K562 (cell line): ENCODE data around the gene CACNA2D4. TPM values are rescaled to one million over a fixed set of nuclear protein-coding genes. Genes with fewer than 3 reads are reported as not detected.

ENCODE experiments used
- ATAC-seq: fragments of 200-7000 bp; cut with Tn5 transposase; 3 replicates; pipeline ENCODE4 v1.9.1; 2020; ENCODE audit warnings: moderate library complexity
- BruUV-seq: library from RNA; stranded (reverse); fragments of 400-500 nt; replicated peaks from 2 replicates; lab custom pipeline; 2021; lab: Mats Ljungman, UMichigan
- CTCF ChIA-PET: fragments of 300-600 bp; formaldehyde crosslinking; extraction: SDS; loops from one replicate; lab custom pipeline; 2021; ENCODE audit warnings: low intra/inter-chr PET ratio; lab: Yijun Ruan, JAX
- POLR2A ChIA-PET: fragments of 300-600, 350-650 bp; sonication (Branson Sonifier 250); formaldehyde crosslinking; extraction: SDS; loops from one replicate; lab custom pipeline; 2021; ENCODE audit warnings: antibody characterized with exemption, inconsistent platforms; lab: Yijun Ruan, JAX
- DNase-seq, 4 experiments: peaks; one replicate each; pipeline versions ENCODE4 v3.0.0 to v3.0.0-alpha.2; 2011 to 2018; ENCODE audit warnings: low spot score in 3 of 4, mixed read lengths in 3 of 4; ENCODE audit errors: extremely low read depth in 1 of 4
- FAIRE-seq: peaks from 2 replicates; lab custom pipeline; 2011; peaks lifted over from hg19 to GRCh38; lab: Jason Lieb, UNC
- H2AFZ ChIP-seq: 2 replicates; pipeline ENCODE4 v1.6.0; 2011; ENCODE audit warnings: low read depth, low read length, control low read depth, inconsistent platforms
- H3K27ac ChIP-seq: fragments of 200-600 bp; 3 replicates; pipeline ENCODE4 v1.8.0; 2011; ENCODE audit warnings: low read depth, mild to moderate bottlenecking, control low read depth, inconsistent platforms, low read length, moderate library complexity, mixed read lengths; ENCODE audit errors: extremely low read depth
- H3K27me3 ChIP-seq, 2 experiments: fragments of 300-600 bp in 1 of 2; 2 replicates in 1 of 2; 3 replicates in 1 of 2; pipeline versions ENCODE4 v1.6.0 to v1.8.0; 2011; ENCODE audit warnings: inconsistent platforms in 2 of 2, low read length in 2 of 2, mild to moderate bottlenecking in 1 of 2, mixed read lengths in 1 of 2, moderate library complexity in 1 of 2; ENCODE audit not compliant: control insufficient read depth in 2 of 2, insufficient read depth in 2 of 2
- H3K36me3 ChIP-seq: fragments of 300-600 bp; 3 replicates; pipeline ENCODE4 v1.8.0; 2011; ENCODE audit warnings: mild to moderate bottlenecking, low read length, inconsistent platforms; ENCODE audit not compliant: control insufficient read depth, insufficient read depth
- H3K4me1 ChIP-seq, 2 experiments: fragments of 200-600 bp in 1 of 2; replicated peaks in 1 of 2; 2 replicates in 1 of 2; 3 replicates in 1 of 2; pipeline versions ENCODE4 v1.5.1 to v1.8.0; 2011; ENCODE audit warnings: inconsistent platforms in 2 of 2, low read length in 2 of 2, mild to moderate bottlenecking in 1 of 2, mixed read lengths in 1 of 2, moderate library complexity in 1 of 2; ENCODE audit not compliant: control insufficient read depth in 2 of 2, insufficient read depth in 2 of 2
- H3K4me2 ChIP-seq: 2 replicates; pipeline ENCODE4 v1.6.1; 2011; ENCODE audit warnings: low read length, control low read depth, inconsistent platforms, mixed read lengths; ENCODE audit not compliant: insufficient read depth
- H3K4me3 ChIP-seq: fragments of 200-600 bp; sonication (generic), shearing (Covaris generic); 2 replicates; pipeline ENCODE4 v1.5.1; 2016; ENCODE audit warnings: control low read depth, inconsistent platforms
- H3K79me2 ChIP-seq: fragments of 200-600 bp; 3 replicates; pipeline ENCODE4 v1.8.0; 2011; ENCODE audit warnings: low read length, inconsistent platforms; ENCODE audit not compliant: control insufficient read depth, insufficient read depth
- H3K9ac ChIP-seq, 2 experiments: 2 replicates each; pipeline versions ENCODE4 v1.6.0 to v1.6.1; 2011; ENCODE audit warnings: low read depth in 2 of 2, low read length in 2 of 2, control low read depth in 1 of 2, inconsistent platforms in 1 of 2, mild to moderate bottlenecking in 1 of 2, mixed read lengths in 1 of 2; ENCODE audit not compliant: insufficient read depth in 1 of 2
- H3K9me1 ChIP-seq: one replicate; pipeline ENCODE4 v1.6.0; 2011; ENCODE audit warnings: inconsistent platforms, mild to moderate bottlenecking, low read length, moderate library complexity; ENCODE audit not compliant: control insufficient read depth, insufficient read depth
- H3K9me3 ChIP-seq: replicated peaks from 2 replicates; pipeline ENCODE4 v1.5.1; 2011; ENCODE audit warnings: low read depth, low read length, inconsistent platforms; ENCODE audit not compliant: control insufficient read depth, insufficient read depth
- H4K20me1 ChIP-seq: replicated peaks from 2 replicates; pipeline ENCODE4 v1.6.1; 2011; ENCODE audit warnings: low read length, inconsistent platforms, mixed read lengths; ENCODE audit not compliant: control insufficient read depth, insufficient read depth
- ATF3 ChIP-seq, 2 experiments: fragments of 450-650 bp in 1 of 2; sonication (generic) in 1 of 2; formaldehyde crosslinking in 1 of 2; IDR thresholded peaks in 1 of 2; conservative IDR thresholded peaks in 1 of 2; 2 replicates each; pipeline versions ENCODE4 v1.6.1 to v1.8.1; 2016 to 2023; ENCODE audit warnings: mild to moderate bottlenecking in 2 of 2, moderate library complexity in 2 of 2, inconsistent platforms in 1 of 2, missing genetic modification reagents in 1 of 2
- CSDE1 ChIP-seq, 2 experiments: fragments of 450-650 bp; IDR thresholded peaks; 2 replicates each; pipeline ENCODE4 v1.6.1; 2016; ENCODE audit warnings: mild to moderate bottlenecking in 1 of 2
- MAX ChIP-seq: sonication (generic); formaldehyde crosslinking; IDR thresholded peaks from 2 replicates; pipeline ENCODE4 v1.9.0; 2022; ENCODE audit warnings: mild to moderate bottlenecking, missing genetic modification reagents
- NR2C2 ChIP-seq, 2 experiments: fragments of 200-800 bp in 1 of 2; sonication (Bioruptor generic) in 1 of 2; sonication (generic) in 1 of 2; formaldehyde crosslinking in 1 of 2; IDR thresholded peaks; 2 replicates each; pipeline versions ENCODE4 v1.6.1 to v1.8.0; 2016 to 2022; ENCODE audit warnings: mild to moderate bottlenecking in 1 of 2, missing compliant biosample characterization in 1 of 2, missing genetic modification characterization in 1 of 2, missing genetic modification reagents in 1 of 2
- POLR2B ChIP-seq: fragments of 450-650 bp; IDR thresholded peaks from 2 replicates; pipeline ENCODE4 v1.6.1; 2018; ENCODE audit warnings: low read depth; ENCODE audit not compliant: partially characterized antibody
- ZBTB7A ChIP-seq: IDR thresholded peaks from 2 replicates; pipeline ENCODE4 v1.6.1; 2011; ENCODE audit warnings: low read depth, mild to moderate bottlenecking, low read length, moderate library complexity, borderline replicate concordance; ENCODE audit not compliant: control insufficient read depth
- ZNF639 ChIP-seq, 2 experiments: fragments of 200-800 bp in 1 of 2; sonication (Bioruptor generic) in 1 of 2; sonication (generic) in 1 of 2; formaldehyde crosslinking in 1 of 2; IDR thresholded peaks in 1 of 2; conservative IDR thresholded peaks in 1 of 2; 2 replicates each; pipeline versions ENCODE4 v1.5.0 to v1.6.1; 2016 to 2020; ENCODE audit warnings: missing compliant biosample characterization in 1 of 2, missing genetic modification characterization in 1 of 2, missing genetic modification reagents in 1 of 2
- WGBS: fragments of 100-300 bp; shearing (Covaris generic); methylation state at CpG from one replicate; pipeline ENCODE4 v1.1.6; 2016; ENCODE audit warnings: low coverage, mixed read lengths; ENCODE audit not compliant: insufficient coverage; ENCODE audit errors: missing lambda C conversion rate; 5-methylcytosine and 5-hydroxymethylcytosine counted together
- in situ Hi-C: fragments of 300-500 bp; cut with MboI; formaldehyde crosslinking; loops from 4 replicates; pipeline ENCODE4 v1.15.0; 2018; ENCODE audit warnings: inconsistent platforms, mixed read lengths
- intact Hi-C: fragments of 100-400 bp; cut with micrococcal nuclease; formaldehyde crosslinking; loops from 2 replicates; pipeline ENCODE4 v1.14.2; 2022
- polyA plus RNA-seq, 8 experiments: library from polyadenylated mRNA; depleted of rRNA in 4 of 8; stranded (reverse) in 5 of 8; unstranded in 3 of 8; fragments of >200 nt; fragmentation: Nextera tagmentation in 2 of 8; fragmentation: Illumina TruSeq in 1 of 8; extraction: Ambion mirVana in 2 of 8; extraction: Trizol in 1 of 8; gene quantifications; 2 replicates each; pipeline versions ENCODE4 v1.2.1 to v1.2.3, GENCODE V29; 2011 to 2014; ENCODE audit warnings: inconsistent platforms in 1 of 8, missing spikeins in 1 of 8
- total RNA-seq, 7 experiments: library from RNA; depleted of rRNA in 6 of 7; stranded (reverse); fragments of >200 nt in 6 of 7; fragmentation: Illumina TruSeq in 2 of 7; extraction: Trizol in 2 of 7; gene quantifications; 2 replicates each; pipeline versions ENCODE4 v1.2.1 to v1.2.3, GENCODE V29; 2011 to 2021; ENCODE audit warnings: low replicate concordance in 1 of 7

The CACNA2D4 gene
- total and polyA plus RNA-seq, 9 of the 15 experiments (the other 6 are each of a cell fraction or from before 2014, with no cell fraction given): 0.04 to 0.69 (median 0.40) TPM; not detected in 3

- TF ChIP-seq POLR2B (no peak), ZBTB7A (no peak), ATF3 (IDR thresholded peaks at IDR 0.05) (peak; percentile 66), ATF3 (CRISPR knock-in tag; conservative IDR thresholded peaks at IDR 0.05) (no peak)
Measured at GRCh38 chr12:1810201-1810930, 108.1 kb downstream of the CACNA2D4 start (continued).

- peaks cover 34 to 35% of the 10 kb centered on the region in 2 experiments for H3K4me1 ChIP-seq
- DNase-seq (peak in 3 of 4 experiments; percentile 17 to 35 (median 25)), FAIRE-seq (no peak)
- in situ Hi-C loops: no loop called here
- 0 out of 2 replicates have a peak overlapping the region, but pooled peaks have one; percentile 37 for H3K4me2 ChIP-seq
- H3K4me3 ChIP-seq: no peak overlapping the region
- CTCF ChIA-PET: no interaction called here
- H3K9me3 ChIP-seq: no peaks in the 10 kb centered on the region
- intact Hi-C loops: loop anchor here (10.0 kb wide), 1 partner anchor 105 kb away; the partner anchor contains the start of gene CACNA2D4
- no peaks in the 10 kb centered on the region for H3K79me2 ChIP-seq
- H3K9me1 ChIP-seq: no peaks in the 10 kb centered on the region
- POLR2A ChIA-PET: interaction anchor here (0.6 kb wide), 1 partner anchor 211 kb away, joined by 3 read pairs; no protein-coding TSS in a partner anchor
- no peak overlapping the region for H3K27ac ChIP-seq
- H3K36me3 ChIP-seq: no peaks in the 10 kb centered on the region
- 51% methylated on average over 9 of the region's 13 CpGs for WGBS
- peak overlapping the region; percentile 51 for H2AFZ ChIP-seq
- no TSS peak for BruUV-seq
- peak overlapping the region in 1 of 2 experiments; percentile 61; a peak in 1 of 4 replicates for H3K9ac ChIP-seq
- peaks cover 0 to 14% of the 10 kb centered on the region in 2 experiments; a peak in 2 of 5 replicates for H3K27me3 ChIP-seq
- H4K20me1 ChIP-seq: no peaks in the 10 kb centered on the region
- TF ChIP-seq MAX (CRISPR knock-in tag): peak; percentile 34
- TF ChIP-seq ZNF639 (CRISPR knock-in tag; conservative IDR thresholded peaks at IDR 0.05 in 1 of 2, IDR thresholded peaks at IDR 0.05 in 1 of 2): 0 out of 4 replicates have a peak, but pooled peaks of 1 of the 2 experiments have one; percentile 15
- TF ChIP-seq NR2C2 (CRISPR knock-in tag; IDR thresholded peaks at IDR 0.05): no peak
- TF ChIP-seq NR2C2 (tag; IDR thresholded peaks at IDR 0.05): peak; percentile 40
- no peak for TF ChIP-seq CSDE1 (IDR thresholded peaks at IDR 0.05)
- TF ChIP-seq, all 486 proteins: peak for 3
- peak; percentile 40; the same call in 2 of the 3 replicates for ATAC-seq
Measured at GRCh38 chr12:1809591-1810190, 108.8 kb downstream of the CACNA2D4 start.
